Endothelial cell of umbilical vein (primary cell): ENCODE data around the gene RELCH. TPM values are rescaled to one million over a fixed set of nuclear protein-coding genes. Genes with fewer than 3 reads are reported as not detected.
A peak's percentile ranks its signal among the peaks of the same experiment; 100 is the strongest.

ENCODE experiments used
- BruUV-seq: library from RNA; stranded (reverse); fragments of 400-500 nt; replicated peaks from 2 replicates; lab custom pipeline; 2021; lab: Mats Ljungman, UMichigan
- CTCF ChIA-PET: fragments of 300-600, 350-600 bp; sonication (Branson Sonifier 250); formaldehyde crosslinking; loops from one replicate; lab custom pipeline; 2021; ENCODE audit warnings: antibody characterized with exemption, inconsistent platforms; lab: Charles Lee
- POLR2A ChIA-PET: fragments of 300-600, 350-600 bp; sonication (Branson Sonifier 250); formaldehyde crosslinking; loops from one replicate; lab custom pipeline; 2021; ENCODE audit warnings: antibody characterized with exemption, inconsistent platforms; lab: Charles Lee
- DNase-seq: peaks from one replicate; pipeline ENCODE4 v3.0.0-alpha.2; 2011; ENCODE audit warnings: low read depth, low spot score
- FAIRE-seq: peaks from 2 replicates; lab custom pipeline; 2011; peaks lifted over from hg19 to GRCh38; lab: Jason Lieb, UNC
- H2AFZ ChIP-seq: 2 replicates; pipeline ENCODE4 v1.6.0; 2012; ENCODE audit warnings: low read depth, low read length, control low read depth, inconsistent platforms
- H3K27ac ChIP-seq: 2 replicates; pipeline ENCODE4 v1.5.1; 2011; ENCODE audit warnings: low read depth, mild to moderate bottlenecking, control low read depth, low read length, moderate library complexity; ENCODE audit not compliant: insufficient read depth
- H3K27me3 ChIP-seq, 2 experiments: 2 replicates each; pipeline versions ENCODE4 v1.6.0 to v1.6.1; 2011; ENCODE audit warnings: low read length in 2 of 2, mixed read lengths in 1 of 2; ENCODE audit not compliant: control insufficient read depth in 2 of 2, insufficient read depth in 2 of 2
- H3K36me3 ChIP-seq, 2 experiments: 2 replicates in 1 of 2; 3 replicates in 1 of 2; pipeline ENCODE4 v1.5.1; 2011; ENCODE audit warnings: low read length in 2 of 2, mild to moderate bottlenecking in 1 of 2, moderate library complexity in 1 of 2; ENCODE audit not compliant: control insufficient read depth in 2 of 2, insufficient read depth in 2 of 2; ENCODE audit errors: extremely low read depth in 1 of 2
- H3K4me1 ChIP-seq: 3 replicates; pipeline ENCODE4 v1.5.1; 2011; ENCODE audit warnings: mild to moderate bottlenecking, low read length; ENCODE audit not compliant: control insufficient read depth, insufficient read depth; ENCODE audit errors: extremely low read depth
- H3K4me2 ChIP-seq: 2 replicates; pipeline ENCODE4 v1.6.1; 2011; ENCODE audit warnings: low read length, control low read depth, mixed read lengths; ENCODE audit not compliant: insufficient read depth
- H3K4me3 ChIP-seq, 3 experiments: fragments of 200-600 bp in 1 of 3; sonication (generic), shearing (Covaris generic) in 1 of 3; replicated peaks in 1 of 3; 2 replicates each; pipeline ENCODE4 v1.5.1; 2011 to 2016; ENCODE audit warnings: control low read depth in 3 of 3, low read length in 3 of 3, mild to moderate bottlenecking in 2 of 3, inconsistent platforms in 1 of 3, low read depth in 1 of 3, moderate library complexity in 1 of 3; ENCODE audit not compliant: insufficient read depth in 1 of 3
- H3K79me2 ChIP-seq: 2 replicates; pipeline ENCODE4 v1.6.0; 2012; ENCODE audit warnings: low read length, inconsistent platforms; ENCODE audit not compliant: control insufficient read depth, insufficient read depth
- H3K9ac ChIP-seq: replicated peaks from 2 replicates; pipeline ENCODE3; 2011; ENCODE audit warnings: low read length, control low read depth; ENCODE audit not compliant: insufficient read depth; ENCODE audit errors: extremely low read depth
- H3K9me1 ChIP-seq: replicated peaks from 3 replicates; pipeline ENCODE4 v1.6.0; 2011; ENCODE audit warnings: mild to moderate bottlenecking, low read length; ENCODE audit not compliant: control insufficient read depth, insufficient read depth; ENCODE audit errors: extremely low read depth
- H3K9me3 ChIP-seq: replicated peaks from 2 replicates; pipeline ENCODE4 v1.5.1; 2012; ENCODE audit warnings: low read length, inconsistent platforms; ENCODE audit not compliant: control insufficient read depth, insufficient read depth
- H4K20me1 ChIP-seq: replicated peaks from 2 replicates; pipeline ENCODE3; 2011; ENCODE audit warnings: mild to moderate bottlenecking, low read length; ENCODE audit not compliant: control insufficient read depth, insufficient read depth; ENCODE audit errors: extremely low read depth
- CTCF ChIP-seq, 2 donors: IDR thresholded peaks; 1 replicate in 1 of 2; 2 replicates in 1 of 2; pipeline ENCODE4 v1.5.1; 2011; ENCODE audit warnings: low read length in 2 of 2, mild to moderate bottlenecking in 2 of 2, moderate library complexity in 2 of 2, control low read depth in 1 of 2, inconsistent platforms in 1 of 2, low read depth in 1 of 2; ENCODE audit not compliant: insufficient read depth in 1 of 2; ENCODE audit errors: extremely low read depth in 1 of 2
- EZH2 ChIP-seq: IDR thresholded peaks from 2 replicates; pipeline ENCODE4 v1.6.1; 2012; ENCODE audit warnings: borderline replicate concordance, low read depth, mild to moderate bottlenecking, moderate library complexity, low read length, inconsistent platforms; ENCODE audit not compliant: severe bottlenecking
- FOS ChIP-seq: IDR thresholded peaks from 2 replicates; pipeline ENCODE4 v1.6.1; 2011; ENCODE audit warnings: mild to moderate bottlenecking, low read length, moderate library complexity, borderline replicate concordance; ENCODE audit not compliant: insufficient read depth
- GATA2 ChIP-seq: IDR thresholded peaks from 2 replicates; pipeline ENCODE4 v1.7.0; 2011; ENCODE audit warnings: low read depth, mild to moderate bottlenecking, moderate library complexity, mixed read lengths, low read length; ENCODE audit not compliant: insufficient read length, insufficient read depth
- JUN ChIP-seq: IDR thresholded peaks from 2 replicates; pipeline ENCODE4 v1.6.1; 2011; ENCODE audit warnings: borderline replicate concordance, low read depth; ENCODE audit not compliant: insufficient read length, insufficient read depth
- MAX ChIP-seq: IDR thresholded peaks from 2 replicates; pipeline ENCODE4 v1.6.1; 2011; ENCODE audit not compliant: insufficient read depth, insufficient read length
- MYC ChIP-seq: IDR thresholded peaks from one replicate; pipeline ENCODE4 v1.6.1; 2011; ENCODE audit warnings: mild to moderate bottlenecking, low read depth, low read length
- POLR2A ChIP-seq: IDR thresholded peaks from 2 replicates; pipeline ENCODE4 v1.6.1; 2012; ENCODE audit warnings: low read depth, mild to moderate bottlenecking, control low read depth, low read length
- POLR2AphosphoS5 ChIP-seq: IDR thresholded peaks from 2 replicates; pipeline ENCODE4 v1.6.1; 2012; ENCODE audit warnings: low read depth, mild to moderate bottlenecking, control low read depth, low read length, moderate library complexity; ENCODE audit not compliant: insufficient read depth
- dilution Hi-C: fragments of 300-500 bp; cut with MboI; formaldehyde crosslinking; loops from one replicate; pipeline ENCODE4 v1.15.0; 2019; ENCODE audit warnings: low sequenced_read_pairs; ENCODE audit not compliant: extremely low pct_ligation_motif_present
- intact Hi-C: fragments of 100-400 bp; cut with micrococcal nuclease; formaldehyde crosslinking; loops from one replicate; pipeline ENCODE4 v1.10.0; 2022
- polyA plus RNA-seq, 4 experiments: library from polyadenylated mRNA; depleted of rRNA in 3 of 4; stranded (reverse) in 3 of 4; unstranded in 1 of 4; fragments of >200 nt; gene quantifications; 2 replicates each; pipeline versions ENCODE4 v1.2.1 to v1.2.3, GENCODE V29; 2011 to 2012; ENCODE audit warnings: missing spikeins in 1 of 4
- total RNA-seq: library from RNA; stranded (reverse); gene quantifications from 2 replicates; pipeline ENCODE4 v1.2.3, GENCODE V29; 2021

RELCH gene
- total and polyA plus RNA-seq, 2 donors (not counting 3 experiments of a cell fraction or from before 2014, with no cell fraction given), result 6.6 to 25.2 TPM

- no TSS peak for BruUV-seq
- Histone ChIP-seq H3K4me2 (peak overlapping the region; percentile 9), H4K20me1 (no peaks in the 10 kb centered on the region), H3K9ac (peak overlapping the region; percentile 30), H3K4me3 (no peak overlapping the region), H3K9me1 (no peaks in the 10 kb centered on the region), H3K4me1 (peaks cover 84% of the 10 kb centered on the region), H3K27me3 (no peaks in the 10 kb centered on the region), H3K79me2 (no peaks in the 10 kb centered on the region), H3K9me3 (no peaks in the 10 kb centered on the region), H3K27ac (peak overlapping the region; percentile 27), H3K36me3 (no peaks in the 10 kb centered on the region), H2AFZ (no peak overlapping the region)
- peak; percentile 91 for DNase-seq
- ChIA-PET POLR2A (no interaction called here), CTCF (interaction anchor here (0.7 to 2.7 kb wide), 12 partner anchors 9 to 257 kb away, joined by 3 to 8 read pairs (median 4); no protein-coding TSS in a partner anchor)
- intact Hi-C loops (loop anchor here (2.0 to 5.0 kb wide), 2 partner anchors 73 to 256 kb away; no protein-coding TSS in a partner anchor), dilution Hi-C loops (no loop called here)
- TF ChIP-seq MYC (no peak), MAX (no peak), JUN (no peak), EZH2 (no peak), CTCF (IDR thresholded peaks at IDR 0.05; ENCODE audit: extremely low read depth in 1 of 2, insufficient read depth in 1 of 2, low read depth in 1 of 2, low read length in 2 of 2) (no peak), GATA2 (no peak), FOS (no peak), POLR2AphosphoS5 (no peak), POLR2A (no peak)
- no peak for FAIRE-seq
Observed at GRCh38 chr18:62328586-62329525, 141.8 kb downstream of the RELCH start.
